Measurements from ENCODE around the gene SERTAD1. TPM values are rescaled to one million over a fixed set of nuclear protein-coding genes. Genes with fewer than 3 reads are reported as not detected.

SERTAD1 gene
- polyA plus RNA-seq, 3 donors, result 21.0 to 55.9 (median 21.6) TPM

- peaks cover 8% of the 10 kb centered on the region for H4K20me1 ChIP-seq (ENCODE audit: insufficient read depth, low read length)
- no peak for TF ChIP-seq CTCF (IDR thresholded peaks at IDR 0.05)
- peaks cover 0 to 3% (median 0%) of the 10 kb centered on the region in 7 donors for H3K9me3 Mint-ChIP-seq
- peaks cover 15% of the 10 kb centered on the region for H3K79me2 ChIP-seq (ENCODE audit: insufficient read depth, low read length)
- H3K4me2 ChIP-seq (replicated peaks; ENCODE audit: extremely low read depth, low read length, poor library complexity, severe bottlenecking), result no peak overlapping the region
- H3K4me3 Mint-ChIP-seq, result no peak overlapping the region
- no peak overlapping the region for H3K4me3 ChIP-seq (replicated peaks in 1 of 3; ENCODE audit: low read depth in 2 of 3, low read length in 3 of 3)
- WGBS (ENCODE audit: insufficient coverage), result 63% methylated on average over 3 of the region's 3 CpGs
- intact Hi-C loops (cut with micrococcal nuclease), result no loop called here
- no peak overlapping the region for H3K27ac ChIP-seq (ENCODE audit: low read depth in 1 of 2, low read length in 2 of 2)
- H3K9ac ChIP-seq (ENCODE audit: insufficient read depth, low read length, poor library complexity, severe bottlenecking), result no peak overlapping the region
- H3K36me3 ChIP-seq (replicated peaks in 1 of 2; ENCODE audit: control insufficient read depth in 1 of 2, insufficient read depth in 2 of 2, low read length in 2 of 2), result peaks cover 9% of the 10 kb centered on the region in 2 donors
- peaks cover 34 to 50% of the 10 kb centered on the region in 2 donors for H3K4me1 ChIP-seq (ENCODE audit: control insufficient read depth in 1 of 2, insufficient read depth in 2 of 2, low read length in 2 of 2)
- H3K27me3 Mint-ChIP-seq (ENCODE audit: low read depth in 3 of 3), result peaks cover 3 to 8% (median 4%) of the 10 kb centered on the region in 3 donors
- peak overlapping the region in 3 of 7 donors; percentile 30 to 74 (median 39) for H3K27ac Mint-ChIP-seq
- H3K27me3 ChIP-seq (ENCODE audit: control insufficient read depth in 2 of 2, insufficient read depth in 2 of 2, low read length in 2 of 2), result no peaks in the 10 kb centered on the region
- H3K36me3 Mint-ChIP-seq, result peaks cover 9 to 11% of the 10 kb centered on the region in 2 donors
- H3K4me1 Mint-ChIP-seq, result peaks cover 46% of the 10 kb centered on the region
- no peak for DNase-seq
- H2AFZ ChIP-seq (ENCODE audit: insufficient read depth, low read depth, low read length, poor library complexity, severe bottlenecking), result peak overlapping the region; percentile 77
- no peaks in the 10 kb centered on the region for H3K9me3 ChIP-seq (replicated peaks in 1 of 2; ENCODE audit: control insufficient read depth in 1 of 2, insufficient read depth in 1 of 2, low read length in 2 of 2)
Measured at GRCh38 chr19:40418040-40418439, 7.8 kb downstream of the SERTAD1 start.

GRCh38 chr19:40417643-40417981, 8.2 kb downstream of the SERTAD1 start:
- peaks cover 6 to 7% of the 10 kb centered on the region in 2 donors for H3K36me3 Mint-ChIP-seq
- Histone ChIP-seq H3K36me3 (replicated peaks in 1 of 2; ENCODE audit: control insufficient read depth in 1 of 2, insufficient read depth in 2 of 2, low read length in 2 of 2) (peaks cover 5% of the 10 kb centered on the region in 2 donors), H3K9ac (ENCODE audit: insufficient read depth, low read length, poor library complexity, severe bottlenecking) (peak overlapping the region; percentile 10), H3K27ac (ENCODE audit: low read depth in 1 of 2, low read length in 2 of 2) (peak overlapping the region; percentile 21 to 61), H3K4me2 (replicated peaks; ENCODE audit: extremely low read depth, low read length, poor library complexity, severe bottlenecking) (peak overlapping the region; percentile 61), H3K4me3 (replicated peaks in 1 of 3; ENCODE audit: low read depth in 2 of 3, low read length in 3 of 3) (peak overlapping the region in 1 of 3 experiments; percentile 42), H2AFZ (ENCODE audit: insufficient read depth, low read depth, low read length, poor library complexity, severe bottlenecking) (peak overlapping the region; percentile 77), H4K20me1 (ENCODE audit: insufficient read depth, low read length) (peaks cover 3% of the 10 kb centered on the region), H3K9me3 (replicated peaks in 1 of 2; ENCODE audit: control insufficient read depth in 1 of 2, insufficient read depth in 1 of 2, low read length in 2 of 2) (no peaks in the 10 kb centered on the region), H3K4me1 (ENCODE audit: control insufficient read depth in 1 of 2, insufficient read depth in 2 of 2, low read length in 2 of 2) (peaks cover 34 to 50% of the 10 kb centered on the region in 2 donors), H3K27me3 (ENCODE audit: control insufficient read depth in 2 of 2, insufficient read depth in 2 of 2, low read length in 2 of 2) (no peaks in the 10 kb centered on the region), H3K79me2 (ENCODE audit: insufficient read depth, low read length) (peaks cover 11% of the 10 kb centered on the region)
- WGBS (ENCODE audit: insufficient coverage), result 75% methylated on average over 4 of the region's 4 CpGs
- H3K4me3 Mint-ChIP-seq, result peak overlapping the region in 1 of 2 donors; percentile 80
- no peak for TF ChIP-seq CTCF (IDR thresholded peaks at IDR 0.05)
- H3K4me1 Mint-ChIP-seq, result peaks cover 46% of the 10 kb centered on the region
- intact Hi-C loops (cut with micrococcal nuclease), result no loop called here
- peak overlapping the region in 5 of 7 donors; percentile 62 to 77 (median 69) for H3K27ac Mint-ChIP-seq
- DNase-seq, result no peak
- H3K27me3 Mint-ChIP-seq (ENCODE audit: low read depth in 3 of 3), result peaks cover 4 to 8% (median 4%) of the 10 kb centered on the region in 3 donors
- H3K9me3 Mint-ChIP-seq, result peaks cover 0 to 3% (median 0%) of the 10 kb centered on the region in 7 donors
